ENCODE results near the gene ASTL. TPM values are rescaled to one million over a fixed set of nuclear protein-coding genes. Genes with fewer than 3 reads are reported as not detected.

The ASTL gene
- total RNA-seq, 1 donor from 2014 or later: not detected

DNA sequence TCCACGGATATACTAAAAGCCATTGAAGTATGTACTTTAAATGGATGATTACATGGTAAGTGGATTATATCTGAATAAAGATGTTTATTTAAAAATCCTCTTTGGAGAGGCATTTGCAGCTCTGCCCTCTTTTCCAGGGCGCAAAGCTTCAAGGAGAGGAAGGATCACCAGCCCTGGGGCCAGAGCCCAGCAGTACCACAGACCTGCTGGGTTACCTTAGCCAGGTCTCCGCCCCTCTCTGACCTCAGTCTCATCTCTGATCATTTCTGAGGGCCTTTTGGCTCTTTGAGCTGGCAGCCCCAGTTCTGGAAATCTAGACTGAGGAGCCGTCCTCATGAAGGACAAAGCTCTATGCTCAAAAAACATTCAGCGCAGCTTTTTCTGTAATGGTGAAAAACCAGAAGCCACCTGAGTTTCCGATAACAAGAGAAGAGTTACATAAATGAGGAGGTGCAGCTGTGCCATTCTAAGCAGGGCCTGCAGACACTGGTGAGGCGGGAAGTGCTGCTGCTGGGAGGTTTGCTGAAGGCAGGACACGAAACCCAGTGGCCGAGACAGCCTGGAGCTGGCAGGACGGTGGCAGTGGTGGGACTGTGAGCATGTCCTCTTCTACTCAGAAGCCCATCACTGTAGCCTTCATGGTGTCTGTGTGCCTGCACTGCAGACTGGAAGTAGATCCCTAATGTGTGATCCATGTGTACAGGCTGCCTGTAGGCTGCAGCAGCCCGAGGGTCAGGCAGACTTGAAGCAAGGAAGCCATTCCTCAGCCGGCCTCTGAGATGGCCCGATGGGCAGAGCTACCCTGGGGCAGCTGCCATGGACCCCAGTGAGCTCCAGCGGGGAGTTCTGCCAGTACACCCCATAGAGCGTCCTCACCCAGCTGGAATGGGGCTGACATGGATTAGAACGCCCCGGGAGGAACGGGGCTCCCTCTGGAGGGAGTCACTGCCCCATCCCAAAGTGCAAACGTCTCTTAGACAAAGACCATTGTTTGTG is 49.7 kb downstream of the ASTL start:
- Mint-ChIP-seq H3K4me3 (ENCODE audit: unreplicated experiment) (no peak overlapping the region), H3K27ac (ENCODE audit: unreplicated experiment) (no peak overlapping the region), H3K9me3 (ENCODE audit: unreplicated experiment) (no peaks in the 10 kb centered on the region), H3K27me3 (ENCODE audit: low read depth, unreplicated experiment) (peaks cover 7% of the 10 kb centered on the region), H3K4me1 (ENCODE audit: low read depth, unreplicated experiment) (peaks cover 9% of the 10 kb centered on the region), H3K36me3 (ENCODE audit: low read depth, unreplicated experiment) (no peaks in the 10 kb centered on the region)
- TF ChIP-seq CTCF (IDR thresholded peaks at IDR 0.05; ENCODE audit: insufficient read depth, low read depth, low read length) (no peak), EZH2 (IDR thresholded peaks at IDR 0.05; ENCODE audit: insufficient read depth, low read length) (no peak)
- Histone ChIP-seq H3K9me3 (ENCODE audit: insufficient read depth, low read depth, low read length) (no peaks in the 10 kb centered on the region), H2AFZ (ENCODE audit: low read depth, low read length) (no peak overlapping the region), H3K4me2 (ENCODE audit: low read length) (no peak overlapping the region), H3K36me3 (ENCODE audit: insufficient read depth, low read length) (no peaks in the 10 kb centered on the region), H3K4me1 (ENCODE audit: insufficient read depth, low read length) (no peaks in the 10 kb centered on the region), H3K79me2 (ENCODE audit: insufficient read depth, low read length) (no peaks in the 10 kb centered on the region), H3K27ac (ENCODE audit: low read depth, low read length) (no peak overlapping the region), H3K9ac (ENCODE audit: low read length) (no peak overlapping the region), H3K27me3 (ENCODE audit: insufficient read depth, low read length) (peaks cover 6% of the 10 kb centered on the region), H3K4me3 (ENCODE audit: insufficient read depth, low read depth, low read length) (no peak overlapping the region), H4K20me1 (ENCODE audit: insufficient read depth, low read length) (no peaks in the 10 kb centered on the region)
- FAIRE-seq: no peak
- no peak for DNase-seq (ENCODE audit: low read depth)

GRCh38 chr2:96087130-96087529 is 51.2 kb downstream of the ASTL start:
- no peak overlapping the region for H3K27ac ChIP-seq (ENCODE audit: low read depth, low read length)
- H2AFZ ChIP-seq (ENCODE audit: low read depth, low read length): no peak overlapping the region
- H3K4me1 ChIP-seq (ENCODE audit: insufficient read depth, low read length): no peaks in the 10 kb centered on the region
- Mint-ChIP-seq H3K27me3 (ENCODE audit: low read depth, unreplicated experiment) (peaks cover 8% of the 10 kb centered on the region), H3K4me1 (ENCODE audit: low read depth, unreplicated experiment) (peaks cover 9% of the 10 kb centered on the region), H3K27ac (ENCODE audit: unreplicated experiment) (no peak overlapping the region), H3K4me3 (ENCODE audit: unreplicated experiment) (no peak overlapping the region), H3K36me3 (ENCODE audit: low read depth, unreplicated experiment) (no peaks in the 10 kb centered on the region), H3K9me3 (ENCODE audit: unreplicated experiment) (no peaks in the 10 kb centered on the region)
- no peak for DNase-seq (ENCODE audit: low read depth)
- H3K9me3 ChIP-seq (ENCODE audit: insufficient read depth, low read depth, low read length): no peaks in the 10 kb centered on the region
- no peak overlapping the region for H3K4me3 ChIP-seq (ENCODE audit: insufficient read depth, low read depth, low read length)
- no peaks in the 10 kb centered on the region for H3K79me2 ChIP-seq (ENCODE audit: insufficient read depth, low read length)
- no peaks in the 10 kb centered on the region for H3K36me3 ChIP-seq (ENCODE audit: insufficient read depth, low read length)
- H3K9ac ChIP-seq (ENCODE audit: low read length): no peak overlapping the region
- TF ChIP-seq EZH2 (IDR thresholded peaks at IDR 0.05; ENCODE audit: insufficient read depth, low read length) (no peak), CTCF (IDR thresholded peaks at IDR 0.05; ENCODE audit: insufficient read depth, low read depth, low read length) (no peak)
- peaks cover 6% of the 10 kb centered on the region for H3K27me3 ChIP-seq (ENCODE audit: insufficient read depth, low read length)
- no peak overlapping the region for H3K4me2 ChIP-seq (ENCODE audit: low read length)
- no peak for FAIRE-seq
- H4K20me1 ChIP-seq (ENCODE audit: insufficient read depth, low read length): no peaks in the 10 kb centered on the region

Measured in astrocyte (in vitro differentiated cells and primary cell).